ENCODE data around the gene CLCN3. TPM values are rescaled to one million over a fixed set of nuclear protein-coding genes. Genes with fewer than 3 reads are reported as not detected.
A peak's percentile ranks its signal among the peaks of the same experiment; 100 is the strongest.
"Not testable (repeated sequence)": the region's sequence is repeated elsewhere in the genome, so short reads cannot be mapped to it uniquely, and the experiment has no call there.

The CLCN3 gene
- 10 to 100 TPM; 21.2 to 22.0 TPM for total RNA-seq

DNA sequence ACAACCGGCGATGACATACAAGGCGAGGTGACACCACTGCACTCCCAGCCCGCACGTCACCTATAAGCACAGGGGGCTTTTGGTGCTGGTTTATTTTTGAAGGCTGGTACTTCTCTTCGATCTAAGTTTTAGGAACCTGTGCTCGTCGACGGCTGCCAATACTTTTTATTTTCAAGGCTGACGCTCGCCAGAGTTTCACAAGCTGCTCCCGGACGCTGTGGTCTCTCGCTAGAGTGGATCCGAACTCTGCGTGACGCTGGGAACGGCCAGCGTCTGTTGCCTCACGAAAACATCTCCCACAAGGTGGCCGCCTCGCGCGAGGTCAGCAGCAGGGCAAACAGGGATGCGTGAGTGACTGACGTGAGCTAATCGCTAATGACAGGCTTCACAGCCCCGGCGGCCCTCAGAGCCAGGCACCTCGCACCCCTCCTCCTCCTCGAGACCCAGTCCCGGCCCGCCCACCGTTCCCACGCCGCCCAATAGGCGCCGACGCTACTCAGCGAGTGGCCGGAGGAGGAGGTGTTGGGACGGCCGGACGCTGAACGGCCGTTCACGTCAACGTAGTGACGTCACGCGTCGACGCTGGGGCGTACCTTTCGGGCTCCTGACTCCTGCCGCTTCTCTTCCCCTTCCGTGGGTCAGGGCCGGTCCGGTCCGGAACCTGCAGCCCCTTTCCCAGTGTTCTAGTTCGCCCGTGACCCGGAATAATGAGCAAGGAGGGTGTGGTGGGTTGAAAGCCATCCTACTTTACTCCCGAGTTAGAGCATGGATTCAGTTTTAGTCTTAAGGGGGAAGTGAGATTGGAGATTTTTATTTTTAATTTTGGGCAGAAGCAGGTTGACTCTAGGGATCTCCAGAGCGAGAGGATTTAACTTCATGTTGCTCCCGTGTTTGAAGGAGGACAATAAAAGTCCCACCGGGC lies at the start of gene CLCN3:
Gene CLCN3 (plus strand): TSS at position 621 of the 922 bp plus-strand sequence. CDS start 15,351 bp downstream, outside the sequence.
- Mint-ChIP-seq H3K4me3 (peak within 1 kb of the TSS; percentile 93), H3K36me3 (ENCODE audit: low read depth) (peaks cover 6% of the 10 kb centered on the region), H3K27me3 (no peaks in the 10 kb centered on the region), H3K4me1 (peaks cover 56% of the 10 kb centered on the region), H3K27ac (peak within 1 kb of the TSS; percentile 100), H3K9me3 (ENCODE audit: low read depth) (no peaks in the 10 kb centered on the region)
- intact Hi-C loops (cut with DNase I, micrococcal nuclease): loop anchor here (1.0 to 10.0 kb wide), 5 partner anchors 8 to 1135 kb away; partner anchors contain the start of genes DDX60L (in 1 of the 2), HPF1 (in 1 of the 2) and NEK1 (in 1 of the 2)
- ATAC-seq: peak; percentile 72
- ChIA-PET CTCF (interaction anchor here (0.7 to 2.1 kb wide), 7 partner anchors 10 to 610 kb away, joined by 3 to 5 read pairs (median 3); partner anchors contain the start of gene CBR4), POLR2A (interaction anchor here (0.7 to 3.1 kb wide), 2 partner anchors 40 to 142 kb away, joined by 3 to 19 read pairs; no protein-coding TSS in a partner anchor)
- DNase-seq: peak; percentile 93

DNA sequence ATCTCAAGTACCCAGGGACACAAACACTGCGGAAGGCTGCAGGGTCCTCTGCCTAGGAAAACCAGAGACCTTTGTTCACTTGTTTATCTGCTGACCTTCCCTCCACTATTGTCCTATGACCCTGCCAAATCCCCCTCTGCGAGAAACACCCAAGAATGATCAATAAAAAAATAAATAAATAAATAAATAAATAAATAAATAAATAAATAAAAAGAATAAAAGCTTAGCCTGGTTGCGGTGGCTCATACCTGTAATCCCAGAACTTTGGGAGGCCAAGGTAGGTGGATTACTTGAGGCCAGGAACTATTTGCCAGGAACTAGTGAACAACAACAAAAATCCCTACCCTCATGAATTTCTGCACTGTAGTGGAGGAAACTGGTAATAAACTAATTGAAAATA lies 49.4 kb upstream of the CLCN3 start:
- H3K36me3 Mint-ChIP-seq (ENCODE audit: low read depth): peaks cover 23% of the 10 kb centered on the region
- H3K4me1 Mint-ChIP-seq; DNase-seq; H3K27ac Mint-ChIP-seq; H3K27me3 Mint-ChIP-seq; POLR2A ChIA-PET; CTCF ChIA-PET; intact Hi-C loops (cut with DNase I, micrococcal nuclease); ATAC-seq; H3K9me3 Mint-ChIP-seq (ENCODE audit: low read depth); H3K4me3 Mint-ChIP-seq: not testable (repeated sequence)

DNA sequence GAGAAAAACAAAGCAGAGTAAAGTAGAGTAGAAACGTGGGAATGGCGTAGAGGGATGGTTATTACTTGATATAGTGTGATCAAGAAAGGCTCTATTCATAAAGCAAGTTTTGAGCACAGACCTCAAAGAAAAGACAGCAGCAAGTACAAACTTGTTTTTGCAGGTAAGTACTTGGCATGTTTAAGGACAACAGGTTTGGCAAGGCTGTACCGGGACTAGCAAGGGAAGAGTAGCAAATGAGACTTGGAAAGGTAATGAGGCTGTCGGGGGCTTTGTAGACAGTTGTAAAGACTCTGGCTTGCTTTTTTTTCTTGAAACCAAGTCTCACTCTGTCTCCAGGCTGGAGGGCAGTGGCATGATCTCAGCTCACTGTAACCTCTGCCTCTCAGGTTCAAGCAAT lies 48.9 kb upstream of the CLCN3 start:
- Mint-ChIP-seq H3K36me3 (ENCODE audit: low read depth) (peaks cover 26% of the 10 kb centered on the region), H3K27me3 (no peaks in the 10 kb centered on the region), H3K4me1 (peaks cover 4% of the 10 kb centered on the region), H3K27ac (no peak overlapping the region), H3K4me3 (no peak overlapping the region), H3K9me3 (ENCODE audit: low read depth) (no peaks in the 10 kb centered on the region)
- ChIA-PET POLR2A (no interaction called here), CTCF (no interaction called here)
- no peak for DNase-seq
- ATAC-seq: no peak
- intact Hi-C loops (cut with DNase I, micrococcal nuclease): no loop called here

DNA sequence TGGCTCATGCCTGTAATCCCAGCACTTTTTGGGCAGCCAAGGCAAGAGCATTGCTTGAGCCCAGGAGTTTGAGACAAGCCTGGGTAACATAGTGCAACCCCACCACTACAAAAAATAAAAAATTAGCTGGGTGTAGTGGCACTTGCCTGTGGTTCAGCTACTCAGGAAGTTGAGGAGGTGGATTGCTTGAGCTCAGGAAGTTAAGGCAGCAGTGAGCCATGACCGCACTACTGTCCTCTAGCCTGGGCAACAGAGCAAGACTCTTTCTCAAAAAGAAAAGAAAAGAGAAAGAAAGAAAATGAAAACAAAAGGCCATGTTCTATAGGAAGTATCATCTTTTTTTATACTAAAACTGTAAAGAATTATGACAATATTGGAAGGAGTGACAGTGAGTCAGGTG lies 46.5 kb upstream of the CLCN3 start:
- POLR2A ChIA-PET: no interaction called here

DNA sequence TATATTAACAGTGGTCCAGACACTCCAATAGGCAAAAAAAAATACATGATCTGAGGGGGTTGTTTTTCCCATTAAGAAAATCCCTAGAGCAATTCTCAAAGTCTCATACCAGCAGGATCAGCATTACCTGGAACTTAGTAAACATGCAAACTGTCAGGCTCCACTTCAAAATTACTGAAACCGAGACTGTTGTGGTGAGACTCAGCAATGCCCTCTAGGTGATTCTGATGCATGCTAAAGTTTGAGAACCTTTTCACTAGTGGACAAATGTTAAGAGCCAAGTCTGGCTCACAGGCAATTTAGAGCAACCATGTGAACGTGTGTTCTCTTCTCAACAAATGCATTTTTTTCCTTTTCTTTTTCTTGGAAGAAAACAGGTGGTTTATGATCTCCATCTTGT lies 38.2 kb upstream of the CLCN3 start:
- H3K27me3 Mint-ChIP-seq: no peaks in the 10 kb centered on the region
- H3K36me3 Mint-ChIP-seq (ENCODE audit: low read depth): peaks cover 4% of the 10 kb centered on the region
- DNase-seq (no peak), ATAC-seq (peak; percentile 49)
- CTCF ChIA-PET: no interaction called here
- POLR2A ChIA-PET: no interaction called here
- H3K4me1 Mint-ChIP-seq: no peaks in the 10 kb centered on the region
- no peak overlapping the region for H3K4me3 Mint-ChIP-seq
- no peak overlapping the region for H3K27ac Mint-ChIP-seq
- intact Hi-C loops (cut with DNase I, micrococcal nuclease): no loop called here
- H3K9me3 Mint-ChIP-seq (ENCODE audit: low read depth): no peaks in the 10 kb centered on the region

More for the DNA sequence above, 46.5 kb upstream of the CLCN3 start:
- H3K27me3 Mint-ChIP-seq: no peaks in the 10 kb centered on the region
- no peaks in the 10 kb centered on the region for H3K4me1 Mint-ChIP-seq
- ATAC-seq (no peak), DNase-seq (no peak)
- peaks cover 26% of the 10 kb centered on the region for H3K36me3 Mint-ChIP-seq (ENCODE audit: low read depth)
- CTCF ChIA-PET: interaction anchor here (0.9 kb wide), 1 partner anchor 11 kb away, joined by 3 read pairs; no protein-coding TSS in a partner anchor
- intact Hi-C loops (cut with DNase I, micrococcal nuclease): no loop called here
- H3K27ac Mint-ChIP-seq: no peak overlapping the region
- H3K9me3 Mint-ChIP-seq (ENCODE audit: low read depth): no peaks in the 10 kb centered on the region
- H3K4me3 Mint-ChIP-seq: no peak overlapping the region

DNA sequence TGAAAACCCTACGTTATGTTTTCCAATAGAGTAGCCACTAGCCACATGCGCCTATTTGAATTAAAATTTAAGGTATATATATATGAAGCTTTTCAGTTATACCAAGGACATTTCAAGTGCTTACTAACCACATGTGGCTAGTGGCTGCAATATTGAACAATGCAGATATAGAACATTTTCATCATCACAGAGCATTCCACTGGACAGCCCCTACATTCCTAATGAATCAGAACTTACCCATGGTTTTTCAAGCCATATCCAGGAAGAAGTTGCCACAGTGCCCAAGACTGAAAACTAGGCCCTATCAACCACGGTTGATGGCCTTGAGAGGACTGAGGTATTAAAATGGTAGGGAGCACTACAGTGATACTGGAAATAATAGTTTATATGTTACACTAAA lies 37.7 kb upstream of the CLCN3 start:
- Mint-ChIP-seq H3K4me1 (no peaks in the 10 kb centered on the region), H3K9me3 (ENCODE audit: low read depth) (no peaks in the 10 kb centered on the region), H3K27ac (no peak overlapping the region), H3K4me3 (no peak overlapping the region), H3K27me3 (no peaks in the 10 kb centered on the region), H3K36me3 (ENCODE audit: low read depth) (peaks cover 4% of the 10 kb centered on the region)
- ChIA-PET POLR2A (no interaction called here), CTCF (interaction anchor here (0.6 to 1.0 kb wide), 2 partner anchors 11 to 140 kb away, joined by 3 read pairs; no protein-coding TSS in a partner anchor)
- intact Hi-C loops (cut with DNase I, micrococcal nuclease): no loop called here
- DNase-seq (no peak), ATAC-seq (no peak)

DNA sequence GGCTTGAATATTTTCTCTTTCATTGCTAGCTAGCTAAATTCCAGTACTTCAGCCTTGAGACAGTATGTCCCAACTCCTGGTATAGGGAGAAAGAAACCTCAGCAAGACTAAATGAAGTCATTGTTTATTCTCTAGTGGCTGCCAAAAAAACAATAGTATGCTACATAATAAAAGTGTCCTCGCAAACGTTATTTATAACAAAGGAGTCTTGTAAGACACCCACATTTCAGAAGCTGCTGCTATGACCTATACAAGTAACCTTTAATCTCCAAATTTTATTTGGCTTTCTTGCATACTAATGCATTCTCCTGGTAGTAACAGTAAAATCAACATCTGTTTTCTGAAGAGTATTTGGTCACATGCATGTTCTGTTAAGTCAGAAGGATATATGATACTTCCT lies 36.8 kb upstream of the CLCN3 start:
- Mint-ChIP-seq H3K27ac (no peak overlapping the region), H3K27me3 (no peaks in the 10 kb centered on the region), H3K36me3 (ENCODE audit: low read depth) (peaks cover 4% of the 10 kb centered on the region), H3K9me3 (ENCODE audit: low read depth) (no peaks in the 10 kb centered on the region), H3K4me1 (no peaks in the 10 kb centered on the region), H3K4me3 (no peak overlapping the region)
- intact Hi-C loops (cut with DNase I, micrococcal nuclease): no loop called here
- DNase-seq: no peak
- no peak for ATAC-seq
- ChIA-PET CTCF (interaction anchor here (0.7 to 1.0 kb wide), 3 partner anchors 11 to 130 kb away, joined by 3 to 4 read pairs (median 4); no protein-coding TSS in a partner anchor), POLR2A (no interaction called here)

DNA sequence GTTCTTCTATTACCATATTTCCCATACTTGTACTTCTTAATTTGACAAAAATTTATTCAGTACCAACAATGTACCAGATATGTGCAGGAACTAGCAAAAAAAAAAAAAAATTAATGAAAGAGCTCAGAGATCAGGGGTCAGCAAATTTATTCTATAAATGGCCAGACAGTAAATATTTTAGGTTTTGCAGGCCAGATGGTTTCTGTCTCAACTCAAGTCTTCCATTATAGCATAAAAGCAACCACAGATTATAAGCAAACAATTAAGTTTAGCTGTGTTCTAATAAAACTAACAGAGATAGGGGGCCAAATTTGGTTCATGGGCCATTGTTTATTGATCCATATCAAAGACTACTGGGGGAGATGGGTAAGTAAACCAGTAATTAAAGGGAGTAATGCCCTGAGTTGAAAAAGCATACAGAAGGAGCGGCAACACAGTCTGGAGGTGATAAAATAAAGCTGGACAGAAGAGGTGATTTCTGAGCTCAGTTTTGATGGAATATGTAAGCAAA lies 27.3 kb upstream of the CLCN3 start:
- no peaks in the 10 kb centered on the region for H3K9me3 Mint-ChIP-seq (ENCODE audit: low read depth)

DNA sequence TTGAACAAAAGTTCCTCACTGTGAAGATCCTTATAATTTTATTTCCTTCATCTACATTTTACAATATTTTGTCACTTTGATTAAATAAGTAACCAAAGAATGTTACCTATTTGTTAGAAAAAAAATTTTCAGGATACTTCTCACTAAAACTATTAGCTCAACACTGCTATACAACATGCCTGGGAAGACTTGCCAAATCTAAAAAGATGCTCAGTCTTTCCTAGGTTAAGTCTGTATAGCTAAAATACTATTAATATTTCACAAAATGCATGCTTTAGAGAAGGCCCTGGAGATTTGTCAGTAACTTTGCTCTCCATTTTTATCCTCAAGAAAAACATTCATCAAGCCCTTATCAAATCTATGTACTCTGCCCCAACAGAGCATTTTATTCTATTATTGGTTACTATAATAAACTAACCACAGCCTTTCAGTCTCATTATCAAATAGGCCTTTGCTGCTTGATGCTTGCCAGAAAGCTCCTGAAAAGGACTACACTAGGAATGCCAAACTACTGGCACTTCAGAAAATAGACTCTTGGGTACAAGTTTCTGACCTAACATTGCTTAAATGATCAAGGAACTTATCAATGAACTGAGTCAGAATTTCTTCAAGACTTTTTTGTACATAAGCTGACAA lies 25.7 kb upstream of the CLCN3 start:
- Mint-ChIP-seq H3K9me3 (ENCODE audit: low read depth) (no peaks in the 10 kb centered on the region), H3K4me3 (no peak overlapping the region), H3K4me1 (no peaks in the 10 kb centered on the region), H3K27me3 (no peaks in the 10 kb centered on the region), H3K27ac (no peak overlapping the region), H3K36me3 (ENCODE audit: low read depth) (peaks cover 3% of the 10 kb centered on the region)
- intact Hi-C loops (cut with DNase I, micrococcal nuclease): no loop called here
- CTCF ChIA-PET: interaction anchor here (0.9 kb wide), 1 partner anchor 11 kb away, joined by 3 read pairs; no protein-coding TSS in a partner anchor
- POLR2A ChIA-PET: no interaction called here
- DNase-seq (no peak), ATAC-seq (no peak)

More for the DNA sequence above, 27.3 kb upstream of the CLCN3 start:
- Mint-ChIP-seq H3K27ac (no peak overlapping the region), H3K27me3 (no peaks in the 10 kb centered on the region), H3K36me3 (ENCODE audit: low read depth) (peaks cover 10% of the 10 kb centered on the region), H3K4me1 (no peaks in the 10 kb centered on the region), H3K4me3 (no peak overlapping the region)
- POLR2A ChIA-PET: no interaction called here
- DNase-seq (no peak), ATAC-seq (no peak)
- intact Hi-C loops (cut with DNase I, micrococcal nuclease): no loop called here
- CTCF ChIA-PET: no interaction called here

DNA sequence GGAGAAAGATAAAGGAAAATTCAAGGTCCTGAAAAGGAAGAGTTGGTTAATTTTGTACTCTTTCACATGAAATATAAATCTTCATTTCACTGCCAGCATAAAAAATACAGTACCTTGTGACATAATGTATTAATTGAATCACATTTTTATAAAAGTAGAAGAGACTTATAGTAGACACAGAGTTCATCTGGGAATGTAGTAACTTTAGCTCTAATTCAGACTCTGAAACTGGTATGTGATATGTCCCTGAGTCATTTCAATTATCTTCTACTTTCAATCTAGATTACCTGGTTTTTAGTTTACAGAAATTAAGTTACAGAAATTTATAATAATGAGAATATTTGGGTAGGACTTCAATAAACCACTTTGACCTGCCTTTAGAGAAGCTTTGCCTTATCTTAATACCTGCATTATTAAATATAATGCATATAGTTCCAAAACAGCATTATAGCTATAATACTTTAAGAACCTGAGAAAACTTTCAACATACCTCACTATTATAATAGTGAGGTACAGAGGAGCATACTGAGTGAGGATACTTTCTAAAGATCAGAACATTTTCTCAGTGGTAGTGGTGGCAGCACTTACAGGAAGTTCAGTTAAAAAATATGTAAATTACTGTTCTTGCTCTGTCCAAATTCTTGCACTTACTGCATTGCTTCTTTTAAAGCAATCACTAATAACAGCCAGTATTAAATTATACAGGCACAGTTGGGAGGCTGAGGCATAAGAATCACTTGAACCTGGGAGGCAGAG lies 19.2 kb upstream of the CLCN3 start:
- Mint-ChIP-seq H3K9me3 (ENCODE audit: low read depth) (no peaks in the 10 kb centered on the region), H3K4me3 (no peak overlapping the region), H3K4me1 (peaks cover 20% of the 10 kb centered on the region), H3K36me3 (ENCODE audit: low read depth) (peaks cover 7% of the 10 kb centered on the region), H3K27ac (no peak overlapping the region), H3K27me3 (no peaks in the 10 kb centered on the region)
- no peak for DNase-seq
- ATAC-seq: peak; percentile 45
- POLR2A ChIA-PET: no interaction called here
- intact Hi-C loops (cut with DNase I, micrococcal nuclease): no loop called here
- CTCF ChIA-PET: no interaction called here

DNA sequence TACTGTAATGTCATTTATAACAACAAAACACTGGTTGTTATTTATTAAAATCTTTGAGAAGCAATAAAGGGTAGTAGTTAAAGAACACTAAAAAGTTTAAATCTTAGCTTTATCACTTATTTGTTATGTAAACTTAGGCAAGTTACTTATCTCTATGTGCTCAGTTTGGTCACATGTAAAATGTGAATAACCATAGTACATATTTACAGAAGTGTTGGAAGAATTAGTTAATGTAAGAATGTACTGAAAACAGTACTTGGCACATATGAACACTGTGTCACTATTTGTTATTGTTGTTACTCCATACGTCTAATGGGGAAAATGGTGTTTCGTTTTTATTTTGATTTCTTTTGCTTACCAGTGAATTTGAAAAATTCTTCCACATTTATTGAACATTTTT lies 17.1 kb upstream of the CLCN3 start:
- Mint-ChIP-seq H3K36me3 (ENCODE audit: low read depth) (peaks cover 8% of the 10 kb centered on the region), H3K9me3 (ENCODE audit: low read depth) (no peaks in the 10 kb centered on the region), H3K27me3 (no peaks in the 10 kb centered on the region), H3K4me3 (no peak overlapping the region), H3K27ac (no peak overlapping the region), H3K4me1 (peaks cover 34% of the 10 kb centered on the region)
- intact Hi-C loops (cut with DNase I, micrococcal nuclease): no loop called here
- ChIA-PET CTCF (interaction anchor here (1.3 kb wide), 1 partner anchor 37 kb away, joined by 3 read pairs; no protein-coding TSS in a partner anchor), POLR2A (no interaction called here)
- ATAC-seq (no peak), DNase-seq (no peak)

Measured in activated CD4-positive, alpha-beta T cell treated with anti-CD3 and anti-CD28 coated beads for 36 hours (primary cell).